ENCODE results near the gene BCO1.

BCO1 gene

GRCh38 chr16:81227785-81228184 is 10.7 kb upstream of the BCO1 start:
- Histone ChIP-seq H3K9ac (ENCODE audit: insufficient read length) (no peak overlapping the region), H3K4me3 (no peak overlapping the region), H3K27ac (no peak overlapping the region), H3K36me3 (ENCODE audit: insufficient read depth, low read length) (no peaks in the 10 kb centered on the region), H3K9me3 (ENCODE audit: low read depth, low read length) (no peaks in the 10 kb centered on the region)
- no peak for DNase-seq (ENCODE audit: low read depth, low spot score)
- no peak for TF ChIP-seq FOXP2 (optimal IDR thresholded peaks at IDR 0.05; ENCODE audit: control extremely low read depth, extremely low read length, insufficient read depth)
- no peak for TF ChIP-seq EZH2 (IDR thresholded peaks at IDR 0.05)
- no peak for TF ChIP-seq POLR2AphosphoS5 (IDR thresholded peaks at IDR 0.05; ENCODE audit: borderline replicate concordance, low read depth, low read length)

- H3K27ac ChIP-seq, result no peak overlapping the region
- no peak overlapping the region for H3K4me3 ChIP-seq
- H3K9ac ChIP-seq (ENCODE audit: insufficient read length), result no peak overlapping the region
- no peak for DNase-seq (ENCODE audit: low read depth, low spot score)
- no peaks in the 10 kb centered on the region for H3K9me3 ChIP-seq (ENCODE audit: low read depth, low read length)
- TF ChIP-seq POLR2AphosphoS5 (IDR thresholded peaks at IDR 0.05; ENCODE audit: borderline replicate concordance, low read depth, low read length) (no peak), FOXP2 (optimal IDR thresholded peaks at IDR 0.05; ENCODE audit: control extremely low read depth, extremely low read length, insufficient read depth) (no peak), EZH2 (IDR thresholded peaks at IDR 0.05) (no peak)
- H3K36me3 ChIP-seq (ENCODE audit: insufficient read depth, low read length), result no peaks in the 10 kb centered on the region
These were observed 8.7 kb upstream of the BCO1 start for GRCh38 chr16:81229811-81230210.

GRCh38 chr16:81231014-81231413 is 7.5 kb upstream of the BCO1 start:
- no peaks in the 10 kb centered on the region for H3K9me3 ChIP-seq (ENCODE audit: low read depth, low read length)
- no peaks in the 10 kb centered on the region for H3K36me3 ChIP-seq (ENCODE audit: insufficient read depth, low read length)
- H3K4me3 ChIP-seq, result no peak overlapping the region
- H3K9ac ChIP-seq (ENCODE audit: insufficient read length), result no peak overlapping the region
- H3K27ac ChIP-seq, result no peak overlapping the region
- TF ChIP-seq EZH2 (IDR thresholded peaks at IDR 0.05) (no peak), POLR2AphosphoS5 (IDR thresholded peaks at IDR 0.05; ENCODE audit: borderline replicate concordance, low read depth, low read length) (no peak), FOXP2 (optimal IDR thresholded peaks at IDR 0.05; ENCODE audit: control extremely low read depth, extremely low read length, insufficient read depth) (no peak)
- no peak for DNase-seq (ENCODE audit: low read depth, low spot score)

- no peak for DNase-seq (ENCODE audit: low read depth, low spot score)
- no peaks in the 10 kb centered on the region for H3K36me3 ChIP-seq (ENCODE audit: insufficient read depth, low read length)
- TF ChIP-seq FOXP2 (optimal IDR thresholded peaks at IDR 0.05; ENCODE audit: control extremely low read depth, extremely low read length, insufficient read depth) (no peak), POLR2AphosphoS5 (IDR thresholded peaks at IDR 0.05; ENCODE audit: borderline replicate concordance, low read depth, low read length) (no peak), EZH2 (IDR thresholded peaks at IDR 0.05) (no peak)
- H3K9ac ChIP-seq (ENCODE audit: insufficient read length), result no peak overlapping the region
- no peak overlapping the region for H3K4me3 ChIP-seq
- no peaks in the 10 kb centered on the region for H3K9me3 ChIP-seq (ENCODE audit: low read depth, low read length)
- H3K27ac ChIP-seq, result no peak overlapping the region
These were observed 5.6 kb upstream of the BCO1 start for GRCh38 chr16:81232740-81233367.

- H3K9me3 ChIP-seq (ENCODE audit: low read depth, low read length), result no peaks in the 10 kb centered on the region
- no peak overlapping the region for H3K9ac ChIP-seq (ENCODE audit: insufficient read length)
- DNase-seq (ENCODE audit: low read depth, low spot score), result no peak
- no peak overlapping the region for H3K4me3 ChIP-seq
- H3K27ac ChIP-seq, result no peak overlapping the region
- H3K36me3 ChIP-seq (ENCODE audit: insufficient read depth, low read length), result no peaks in the 10 kb centered on the region
- no peak for TF ChIP-seq FOXP2 (optimal IDR thresholded peaks at IDR 0.05; ENCODE audit: control extremely low read depth, extremely low read length, insufficient read depth)
- TF ChIP-seq POLR2AphosphoS5 (IDR thresholded peaks at IDR 0.05; ENCODE audit: borderline replicate concordance, low read depth, low read length), result no peak
- TF ChIP-seq EZH2 (IDR thresholded peaks at IDR 0.05), result no peak
These were observed 1.2 kb upstream of the BCO1 start for GRCh38 chr16:81237282-81237681.

GRCh38 chr16:81237942-81238295 is 570 bp upstream of the BCO1 start:
- no peak for DNase-seq (ENCODE audit: low read depth, low spot score)
- H3K9ac ChIP-seq (ENCODE audit: insufficient read length), result no peak overlapping the region
- H3K4me3 ChIP-seq, result no peak overlapping the region
- H3K36me3 ChIP-seq (ENCODE audit: insufficient read depth, low read length), result no peaks in the 10 kb centered on the region
- TF ChIP-seq EZH2 (IDR thresholded peaks at IDR 0.05), result no peak
- TF ChIP-seq FOXP2 (optimal IDR thresholded peaks at IDR 0.05; ENCODE audit: control extremely low read depth, extremely low read length, insufficient read depth), result no peak
- H3K9me3 ChIP-seq (ENCODE audit: low read depth, low read length), result no peaks in the 10 kb centered on the region
- no peak overlapping the region for H3K27ac ChIP-seq

- no peaks in the 10 kb centered on the region for H3K36me3 ChIP-seq (ENCODE audit: insufficient read depth, low read length)
- no peak for DNase-seq (ENCODE audit: low read depth, low spot score)
- no peak overlapping the region for H3K27ac ChIP-seq
- no peaks in the 10 kb centered on the region for H3K9me3 ChIP-seq (ENCODE audit: low read depth, low read length)
- H3K9ac ChIP-seq (ENCODE audit: insufficient read length), result no peak overlapping the region
- no peak for TF ChIP-seq EZH2 (IDR thresholded peaks at IDR 0.05)
- no peak for TF ChIP-seq FOXP2 (optimal IDR thresholded peaks at IDR 0.05; ENCODE audit: control extremely low read depth, extremely low read length, insufficient read depth)
- TF ChIP-seq POLR2AphosphoS5 (IDR thresholded peaks at IDR 0.05; ENCODE audit: borderline replicate concordance, low read depth, low read length), result no peak
- H3K4me3 ChIP-seq, result no peak overlapping the region
These were observed 1.1 kb downstream of the BCO1 start for GRCh38 chr16:81239367-81240121.

- DNase-seq (ENCODE audit: low read depth, low spot score), result no peak
- no peak for TF ChIP-seq FOXP2 (optimal IDR thresholded peaks at IDR 0.05; ENCODE audit: control extremely low read depth, extremely low read length, insufficient read depth)
- no peak for TF ChIP-seq POLR2AphosphoS5 (IDR thresholded peaks at IDR 0.05; ENCODE audit: borderline replicate concordance, low read depth, low read length)
- TF ChIP-seq EZH2 (IDR thresholded peaks at IDR 0.05), result no peak
- Histone ChIP-seq H3K27ac (no peak overlapping the region), H3K9me3 (ENCODE audit: low read depth, low read length) (no peaks in the 10 kb centered on the region), H3K9ac (ENCODE audit: insufficient read length) (no peak overlapping the region), H3K4me3 (no peak overlapping the region), H3K36me3 (ENCODE audit: insufficient read depth, low read length) (no peaks in the 10 kb centered on the region)
These were observed 3.2 kb downstream of the BCO1 start for GRCh38 chr16:81241706-81242105.

All from SK-N-MC (cell line).